ENCODE data around the gene NOTCH2.

Gene NOTCH2

GRCh38 chr1:119871881-119872280 is 197.6 kb downstream of the NOTCH2 start:
- H3K4me1 Mint-ChIP-seq: peaks cover 17% of the 10 kb centered on the region
- ATAC-seq (no peak), DNase-seq (no peak)
- H3K9me3 Mint-ChIP-seq: no peaks in the 10 kb centered on the region
- no peak overlapping the region for H3K4me3 Mint-ChIP-seq
- peaks cover 22% of the 10 kb centered on the region for H3K27me3 Mint-ChIP-seq
- H3K27ac Mint-ChIP-seq: peak overlapping the region in 1 of 2 donors; percentile 9

GRCh38 chr1:119870917-119871596 is 198.4 kb downstream of the NOTCH2 start:
- peaks cover 22% of the 10 kb centered on the region for H3K27me3 Mint-ChIP-seq
- no peaks in the 10 kb centered on the region for H3K9me3 Mint-ChIP-seq
- H3K4me1 Mint-ChIP-seq: peaks cover 17% of the 10 kb centered on the region
- ATAC-seq (peak; percentile 72), DNase-seq (peak; percentile 70 to 73)
- no peak overlapping the region for H3K27ac Mint-ChIP-seq
- H3K4me3 Mint-ChIP-seq: peak overlapping the region in 1 of 2 donors; percentile 60

GRCh38 chr1:119869995-119870394 is 199.5 kb downstream of the NOTCH2 start:
- no peaks in the 10 kb centered on the region for H3K9me3 Mint-ChIP-seq
- H3K27me3 Mint-ChIP-seq: peaks cover 22% of the 10 kb centered on the region
- H3K4me1 Mint-ChIP-seq: peaks cover 17% of the 10 kb centered on the region
- ATAC-seq (no peak), DNase-seq (no peak)
- no peak overlapping the region for H3K4me3 Mint-ChIP-seq
- no peak overlapping the region for H3K27ac Mint-ChIP-seq

GRCh38 chr1:119868176-119868575 is 201.3 kb downstream of the NOTCH2 start:
- ATAC-seq (no peak), DNase-seq (no peak)
- no peaks in the 10 kb centered on the region for H3K9me3 Mint-ChIP-seq
- H3K27ac Mint-ChIP-seq: no peak overlapping the region
- peaks cover 17% of the 10 kb centered on the region for H3K4me1 Mint-ChIP-seq
- H3K4me3 Mint-ChIP-seq: no peak overlapping the region
- H3K27me3 Mint-ChIP-seq: peaks cover 22% of the 10 kb centered on the region

GRCh38 chr1:119866451-119866850 is 203.0 kb downstream of the NOTCH2 start:
- no peak for DNase-seq
- H3K4me3 Mint-ChIP-seq: no peak overlapping the region
- H3K27ac Mint-ChIP-seq: no peak overlapping the region
- peaks cover 15% of the 10 kb centered on the region for H3K27me3 Mint-ChIP-seq
- no peak for ATAC-seq
- no peaks in the 10 kb centered on the region for H3K9me3 Mint-ChIP-seq
- H3K4me1 Mint-ChIP-seq: peaks cover 15% of the 10 kb centered on the region

GRCh38 chr1:119865627-119866026 is 203.8 kb downstream of the NOTCH2 start:
- no peak for ATAC-seq
- Mint-ChIP-seq H3K27ac (no peak overlapping the region), H3K27me3 (peaks cover 10% of the 10 kb centered on the region), H3K9me3 (no peaks in the 10 kb centered on the region), H3K4me1 (peaks cover 9% of the 10 kb centered on the region), H3K4me3 (no peak overlapping the region)
- DNase-seq: no peak

- Mint-ChIP-seq H3K27ac (no peak overlapping the region), H3K27me3 (peaks cover 18% of the 10 kb centered on the region), H3K4me1 (peaks cover 25% of the 10 kb centered on the region), H3K9me3 (no peaks in the 10 kb centered on the region), H3K4me3 (no peak overlapping the region)
- DNase-seq (no peak), ATAC-seq (no peak)
Measured at GRCh38 chr1:119862276-119862675, 207.2 kb downstream of the NOTCH2 start.

All from stimulated activated naive CD8-positive, alpha-beta T cell treated with anti-CD3 and anti-CD28 coated beads, Interleukin-15, amount 100 ng/mL, for 72 hours (primary cell).